Heart left ventricle (tissue), 16 donors: ENCODE measurements around the gene DDX11. TPM values are rescaled to one million over a fixed set of nuclear protein-coding genes. Genes with fewer than 3 reads are reported as not detected.
A peak's percentile ranks its signal among the peaks of the same experiment; 100 is the strongest.
"Not testable (repeated sequence)": the region's sequence is repeated elsewhere in the genome, so short reads cannot be mapped to it uniquely, and the experiment has no call there.

Source experiments
- ATAC-seq, 4 donors: fragments of 200-7000 bp; cut with Tn5 transposase; one replicate each; pipeline ENCODE4 v1.9.1; 2020 to 2022; ENCODE audit warnings: moderate library complexity in 4 of 4, mild to moderate bottlenecking in 3 of 4, moderate number of reproducible peaks in 1 of 4
- DNase-seq, 5 donors: peaks; one replicate each; pipeline ENCODE4 v3.0.0-alpha.2; 2020
- H3K27ac ChIP-seq, 12 donors: fragments of 200-600 bp; sonication (generic) in 4 of 12; one replicate each; pipeline versions ENCODE4 v1.5.0 to v1.8.0; 2016 to 2022; ENCODE audit warnings: mild to moderate bottlenecking in 2 of 12
- H3K27me3 ChIP-seq, 9 donors: fragments of 200-600 bp; sonication (generic) in 2 of 9; one replicate each; pipeline versions ENCODE4 v1.5.1 to v1.8.0; 2016 to 2022; ENCODE audit warnings: mild to moderate bottlenecking in 3 of 9
- H3K36me3 ChIP-seq, 9 donors: fragments of 200-600 bp; sonication (generic) in 2 of 9; one replicate each; pipeline versions ENCODE4 v1.5.0 to v1.8.0; 2018 to 2022; ENCODE audit warnings: mild to moderate bottlenecking in 2 of 9
- H3K4me1 ChIP-seq, 12 donors: fragments of 200-600 bp; sonication (generic) in 4 of 12; one replicate each; pipeline versions ENCODE4 v1.5.0 to v1.8.0; 2016 to 2022; ENCODE audit warnings: mild to moderate bottlenecking in 3 of 12
- H3K4me3 ChIP-seq, 12 donors: fragments of 200-600 bp; sonication (generic) in 4 of 12; one replicate each; pipeline versions ENCODE4 v1.5.0 to v1.8.0; 2017 to 2022; ENCODE audit warnings: mild to moderate bottlenecking in 9 of 12, moderate library complexity in 4 of 12
- H3K9me3 ChIP-seq, 12 donors: fragments of 200-600 bp; sonication (generic) in 4 of 12; one replicate each; pipeline versions ENCODE4 v1.5.0 to v1.8.0; 2016 to 2022; ENCODE audit warnings: mild to moderate bottlenecking in 1 of 12
- POLR2A ChIP-seq, 2 donors: fragments of 450-650 bp; IDR thresholded peaks; one replicate each; pipeline ENCODE4 v1.6.1; 2017; ENCODE audit warnings: antibody characterized with exemption in 2 of 2, mild to moderate bottlenecking in 2 of 2, moderate library complexity in 2 of 2
- WGBS, 4 donors: extraction: QIAGEN DNeasy Blood & Tissue Kit in 2 of 4; methylation state at CpG; one replicate each; pipeline versions ENCODE4 v1.1.5 to v1.1.7; 2013 to 2018; 5-methylcytosine and 5-hydroxymethylcytosine counted together
- intact Hi-C, 10 donors: fragments of 100-400 bp; cut with DNase I; formaldehyde crosslinking; loops; one replicate each; pipeline versions ENCODE4 v1.11.1 to v1.14.2; 2022
- polyA plus RNA-seq, 2 donors: library from polyadenylated mRNA; stranded (reverse); fragments of 200-250 nt; gene quantifications; one replicate each; pipeline ENCODE4 v1.2.3, GENCODE V29; 2013
- total RNA-seq, 9 donors: library from RNA; depleted of rRNA in 2 of 9; stranded (reverse); fragments of >200 nt in 2 of 9; fragmentation: NEBNext Ultra II Directional in 3 of 9; extraction: Animal tissue kit (Norgen Biotek cat#: 25700) in 3 of 9; gene quantifications; one replicate each; pipeline versions ENCODE4 v1.1.0 to v1.2.4, GENCODE V29; 2016 to 2023
- TF ChIP-seq, protein P1 (sequence below), 12 donors: fragments of 200-600 bp; sonication (generic) in 4 of 12; IDR thresholded peaks; one replicate each; pipeline versions ENCODE4 v1.5.0 to v1.8.0; 2018 to 2022; ENCODE audit warnings: antibody characterized with exemption in 12 of 12, mild to moderate bottlenecking in 5 of 12
- donor health status: ischemic (EF 13 %, LVEDD 7.1; RV severe dilation, severe dysfunction).
- donor health status: healthy with polysubstance abuse.
- donor health status: DM: no; HTN: yes; CAD: no.
- donor health status: DM: no; HTN: no; CAD: no.
- donor health status: ischemic (EF 25% LVEDD 6.9; RV normal size, moderate dysfunction).
- donor health status: ischemic (EF 25% LVEDD 5.7; RV mildly dilated, moderate dysfunction).
- donor health status: healthy.
- donor health status: DM: yes; HTN: yes; CAD: no.
- donor health status: ischemic (EF 35%, LVEDD 5.7; RV mildly dilated, moderate dysfunction).
- donor health status: nonischemic (EF 11% LVEDD 7.7; RV severe dilation, severe dysfunction).
- donor health status: DM: yes; HTN: yes; CAD: no.
- donor health status: PGD.
- donor health status: ischemic (EF 29% LVEDD 5.4; RV normal size, mild dysfunction).
- donor health status: nonischemic (EF 23%, LVEDD 6.1; RV moderate dilation, normal function).

The DDX11 gene
- total and polyA plus RNA-seq, 11 donors, result 2.3 to 15.1 (median 6.9) TPM

DNA sequence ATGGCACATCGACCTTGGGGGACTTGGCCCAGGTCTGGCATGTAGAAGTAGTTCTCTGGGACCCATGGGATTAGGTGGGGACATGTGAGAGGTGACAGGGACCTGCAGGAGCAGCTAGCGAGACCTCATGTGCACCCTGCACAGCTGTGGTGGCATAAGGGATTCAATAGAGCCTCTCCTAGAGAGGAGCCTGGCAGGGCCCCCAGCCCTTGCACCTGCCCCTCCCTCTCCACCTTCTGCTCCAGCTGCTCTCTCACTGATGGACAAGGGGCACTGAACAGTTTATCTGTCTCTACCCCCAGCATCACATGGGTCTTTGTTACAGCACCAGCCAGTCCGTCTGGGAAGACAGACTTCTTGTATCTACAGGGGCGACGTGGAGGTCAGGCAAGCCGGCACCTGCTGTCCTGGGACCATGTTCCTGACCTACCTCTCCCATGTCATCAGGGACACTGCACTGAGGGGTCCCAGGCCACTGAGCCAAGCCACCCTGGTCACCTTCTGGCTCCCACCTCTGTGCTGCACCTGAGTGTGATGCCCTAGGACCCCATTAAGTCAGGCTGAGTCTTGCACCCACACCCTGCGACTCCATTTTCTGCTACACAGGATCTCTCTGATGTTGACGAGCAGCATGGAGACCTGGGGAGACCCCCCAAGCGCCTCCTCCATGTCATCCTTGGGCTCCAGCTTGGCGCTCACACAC, 32.6 kb downstream of the DDX11 start:
- ATAC-seq (no peak), DNase-seq (no peak)
- Histone ChIP-seq H3K27me3 (no peaks in the 10 kb centered on the region), H3K36me3 (no peaks in the 10 kb centered on the region), H3K4me1 (no peaks in the 10 kb centered on the region), H3K4me3 (no peak overlapping the region), H3K9me3 (no peaks in the 10 kb centered on the region), H3K27ac (no peak overlapping the region)
- TF ChIP-seq, protein P1, sequence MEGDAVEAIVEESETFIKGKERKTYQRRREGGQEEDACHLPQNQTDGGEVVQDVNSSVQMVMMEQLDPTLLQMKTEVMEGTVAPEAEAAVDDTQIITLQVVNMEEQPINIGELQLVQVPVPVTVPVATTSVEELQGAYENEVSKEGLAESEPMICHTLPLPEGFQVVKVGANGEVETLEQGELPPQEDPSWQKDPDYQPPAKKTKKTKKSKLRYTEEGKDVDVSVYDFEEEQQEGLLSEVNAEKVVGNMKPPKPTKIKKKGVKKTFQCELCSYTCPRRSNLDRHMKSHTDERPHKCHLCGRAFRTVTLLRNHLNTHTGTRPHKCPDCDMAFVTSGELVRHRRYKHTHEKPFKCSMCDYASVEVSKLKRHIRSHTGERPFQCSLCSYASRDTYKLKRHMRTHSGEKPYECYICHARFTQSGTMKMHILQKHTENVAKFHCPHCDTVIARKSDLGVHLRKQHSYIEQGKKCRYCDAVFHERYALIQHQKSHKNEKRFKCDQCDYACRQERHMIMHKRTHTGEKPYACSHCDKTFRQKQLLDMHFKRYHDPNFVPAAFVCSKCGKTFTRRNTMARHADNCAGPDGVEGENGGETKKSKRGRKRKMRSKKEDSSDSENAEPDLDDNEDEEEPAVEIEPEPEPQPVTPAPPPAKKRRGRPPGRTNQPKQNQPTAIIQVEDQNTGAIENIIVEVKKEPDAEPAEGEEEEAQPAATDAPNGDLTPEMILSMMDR (IDR thresholded peaks at IDR 0.05), result no peak
- TF ChIP-seq POLR2A (IDR thresholded peaks at IDR 0.05), result no peak
- intact Hi-C loops, result no loop called here
- WGBS, 4 donors, result 80 to 97% (median 91%) methylated on average over 5 to 10 of the region's 10 CpGs

DNA sequence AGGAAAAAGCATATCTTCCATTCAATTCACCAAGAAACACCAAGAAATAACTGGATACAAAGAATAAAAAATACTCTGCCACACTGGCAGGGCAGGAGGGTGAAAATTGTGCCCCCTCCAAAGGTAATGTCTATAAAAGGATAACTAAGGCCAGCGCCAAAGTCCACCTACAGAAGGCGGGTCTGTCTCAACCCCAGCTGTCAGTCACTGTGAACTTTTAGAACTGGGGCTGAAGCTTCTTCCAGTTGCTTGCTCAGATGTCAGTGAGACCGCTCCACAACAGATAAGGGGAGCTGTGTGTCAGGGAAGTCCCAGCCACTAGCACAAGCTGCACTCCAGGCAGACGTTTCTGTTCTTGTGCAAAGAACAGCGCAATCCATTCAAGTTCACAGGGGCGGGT, 36.1 kb downstream of the DDX11 start:
- not testable (repeated sequence) for ATAC-seq, H3K27me3 ChIP-seq, DNase-seq, H3K4me3 ChIP-seq, H3K27ac ChIP-seq, H3K4me1 ChIP-seq, H3K36me3 ChIP-seq, H3K9me3 ChIP-seq
- intact Hi-C loops, result loop anchor here in 2 of 10 donors (10.0 kb wide), 2 partner anchors 125 to 165 kb away; no protein-coding TSS in a partner anchor
- 47 to 63% (median 53%) methylated on average over 6 of the region's 6 CpGs for WGBS, 4 donors

GRCh38 chr12:31110263-31110662, 36.6 kb downstream of the DDX11 start:
- 59 to 74% (median 65%) methylated on average over 4 to 5 of the region's 5 CpGs for WGBS, 4 donors
- H3K27me3 ChIP-seq, H3K4me1 ChIP-seq, ATAC-seq, DNase-seq, H3K36me3 ChIP-seq, H3K4me3 ChIP-seq, H3K27ac ChIP-seq, H3K9me3 ChIP-seq: not testable (repeated sequence)
- intact Hi-C loops, result loop anchor here in 2 of 10 donors (10.0 kb wide), 2 partner anchors 125 to 165 kb away; no protein-coding TSS in a partner anchor

GRCh38 chr12:31115092-31115601, 41.5 kb downstream of the DDX11 start:
- 90 to 97% (median 94%) methylated on average over 3 of the region's 3 CpGs for WGBS, 4 donors
- H3K4me1 ChIP-seq, result peaks cover 0 to 27% (median 12%) of the 10 kb centered on the region in 12 donors
- H3K27ac ChIP-seq, DNase-seq, H3K4me3 ChIP-seq, ATAC-seq, H3K36me3 ChIP-seq, H3K9me3 ChIP-seq: not testable (repeated sequence)
- H3K27me3 ChIP-seq, result peaks cover 2 to 49% (median 22%) of the 10 kb centered on the region in 9 donors
- intact Hi-C loops, result loop anchor here in 2 of 10 donors (5.0 to 10.0 kb wide), 3 partner anchors 120 to 160 kb away; no protein-coding TSS in a partner anchor

DNA sequence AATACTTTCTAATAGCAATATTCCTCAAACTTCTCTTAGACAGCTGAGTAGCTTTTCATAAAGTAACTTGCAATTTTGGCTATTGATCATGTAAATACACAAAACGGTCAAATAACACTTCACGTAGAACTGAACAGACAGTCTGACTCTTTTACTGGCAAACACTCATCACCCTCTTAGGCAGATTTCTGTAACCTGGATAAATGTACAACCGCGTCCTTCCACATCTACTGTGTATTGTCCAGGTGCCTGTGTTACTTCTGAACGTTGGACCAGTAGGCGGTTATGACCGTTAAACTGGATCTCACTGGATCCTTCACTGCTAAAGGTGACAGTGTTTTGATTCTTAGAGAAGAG, 43.2 kb downstream of the DDX11 start:
- not testable (repeated sequence) for DNase-seq, H3K9me3 ChIP-seq, H3K27ac ChIP-seq, H3K36me3 ChIP-seq, ATAC-seq
- TF ChIP-seq, protein P1 (IDR thresholded peaks at IDR 0.05), result peak in 2 of 12 donors; percentile 18 to 21
- Histone ChIP-seq H3K4me3 (peak overlapping the region in 4 of 12 donors; percentile 14 to 37 (median 32)), H3K4me1 (peaks cover 0 to 27% (median 12%) of the 10 kb centered on the region in 12 donors), H3K27me3 (peaks cover 2 to 50% (median 22%) of the 10 kb centered on the region in 9 donors)
- 19 to 30% (median 27%) methylated on average over 2 to 7 of the region's 7 CpGs for WGBS, 4 donors
- intact Hi-C loops, result loop anchor here in 2 of 10 donors (5.0 to 10.0 kb wide), 3 partner anchors 118 to 158 kb away; no protein-coding TSS in a partner anchor
